Osteoblast (primary cell): ENCODE data around the gene ZMYND19. TPM values are rescaled to one million over a fixed set of nuclear protein-coding genes. Genes with fewer than 3 reads are reported as not detected.
"Not testable (repeated sequence)": the region's sequence is repeated elsewhere in the genome, so short reads cannot be mapped to it uniquely, and the experiment has no call there.

Experiments
- DNase-seq: peaks from one replicate; pipeline ENCODE4 v3.0.0; 2011; ENCODE audit warnings: low spot score, mixed read lengths; ENCODE audit not compliant: insufficient read length; ENCODE audit errors: missing footprints
- H2AFZ ChIP-seq: 2 replicates; pipeline ENCODE4 v1.6.0; 2011; ENCODE audit warnings: mild to moderate bottlenecking, low read length
- H3K27ac ChIP-seq: 2 replicates; pipeline ENCODE4 v1.5.1; 2011; ENCODE audit warnings: mild to moderate bottlenecking, low read depth, low read length, moderate library complexity
- H3K27me3 ChIP-seq: 2 replicates; pipeline ENCODE4 v1.6.0; 2012; ENCODE audit warnings: mild to moderate bottlenecking, control low read depth, inconsistent platforms, low read length, moderate library complexity; ENCODE audit not compliant: insufficient read depth
- H3K36me3 ChIP-seq: 2 replicates; pipeline ENCODE4 v1.5.1; 2011; ENCODE audit warnings: mild to moderate bottlenecking, low read length, control low read depth, moderate library complexity; ENCODE audit not compliant: insufficient read depth
- H3K4me1 ChIP-seq: 2 replicates; pipeline ENCODE4 v1.5.1; 2011; ENCODE audit warnings: mild to moderate bottlenecking, low read length, control low read depth, moderate library complexity; ENCODE audit not compliant: insufficient read depth
- H3K4me2 ChIP-seq: 2 replicates; pipeline ENCODE4 v1.6.0; 2011; ENCODE audit warnings: mild to moderate bottlenecking, low read length; ENCODE audit not compliant: insufficient read depth
- H3K4me3 ChIP-seq: fragments of 200-600 bp; sonication (generic); 3 replicates; pipeline ENCODE4 v1.5.1; 2012; ENCODE audit warnings: mild to moderate bottlenecking, low read length, inconsistent platforms; ENCODE audit not compliant: insufficient read depth
- H3K79me2 ChIP-seq: 2 replicates; pipeline ENCODE4 v1.6.0; 2012; ENCODE audit warnings: mild to moderate bottlenecking, low read length, control low read depth, inconsistent platforms; ENCODE audit not compliant: insufficient read depth
- H3K9me3 ChIP-seq: 2 replicates; pipeline ENCODE4 v1.5.1; 2011; ENCODE audit warnings: low read depth, low read length, control low read depth
- H4K20me1 ChIP-seq: 2 replicates; pipeline ENCODE4 v1.6.0; 2012; ENCODE audit warnings: mild to moderate bottlenecking, low read length, control low read depth; ENCODE audit not compliant: insufficient read depth
- small RNA-seq: library from RNA; depleted of rRNA; stranded (forward); fragments of <200 nt; gene quantifications from one replicate; pipeline ENCODE3, GENCODE V24; 2012
- total RNA-seq: library from RNA; depleted of rRNA; stranded (reverse); fragments of >200 nt; gene quantifications from 2 replicates; pipeline ENCODE4 v1.2.3, GENCODE V29; 2012
- TF ChIP-seq, protein P1 (sequence below): IDR thresholded peaks from 2 replicates; pipeline ENCODE4 v1.5.1; 2011; ENCODE audit warnings: mild to moderate bottlenecking, low read depth, low read length, moderate library complexity; ENCODE audit errors: extremely low read depth

The ZMYND19 gene
- total RNA-seq, 1 donor = 10.5 TPM

- Histone ChIP-seq H4K20me1 (no peaks in the 10 kb centered on the region), H3K27me3 (no peaks in the 10 kb centered on the region), H3K4me3 (peak overlapping the region; percentile 45), H3K4me2 (peak overlapping the region; percentile 76), H3K9me3 (no peaks in the 10 kb centered on the region), H3K27ac (no peak overlapping the region), H3K4me1 (peaks cover 9% of the 10 kb centered on the region), H2AFZ (peak overlapping the region; percentile 69), H3K79me2 (no peaks in the 10 kb centered on the region), H3K36me3 (no peaks in the 10 kb centered on the region)
- TF ChIP-seq, protein P1, sequence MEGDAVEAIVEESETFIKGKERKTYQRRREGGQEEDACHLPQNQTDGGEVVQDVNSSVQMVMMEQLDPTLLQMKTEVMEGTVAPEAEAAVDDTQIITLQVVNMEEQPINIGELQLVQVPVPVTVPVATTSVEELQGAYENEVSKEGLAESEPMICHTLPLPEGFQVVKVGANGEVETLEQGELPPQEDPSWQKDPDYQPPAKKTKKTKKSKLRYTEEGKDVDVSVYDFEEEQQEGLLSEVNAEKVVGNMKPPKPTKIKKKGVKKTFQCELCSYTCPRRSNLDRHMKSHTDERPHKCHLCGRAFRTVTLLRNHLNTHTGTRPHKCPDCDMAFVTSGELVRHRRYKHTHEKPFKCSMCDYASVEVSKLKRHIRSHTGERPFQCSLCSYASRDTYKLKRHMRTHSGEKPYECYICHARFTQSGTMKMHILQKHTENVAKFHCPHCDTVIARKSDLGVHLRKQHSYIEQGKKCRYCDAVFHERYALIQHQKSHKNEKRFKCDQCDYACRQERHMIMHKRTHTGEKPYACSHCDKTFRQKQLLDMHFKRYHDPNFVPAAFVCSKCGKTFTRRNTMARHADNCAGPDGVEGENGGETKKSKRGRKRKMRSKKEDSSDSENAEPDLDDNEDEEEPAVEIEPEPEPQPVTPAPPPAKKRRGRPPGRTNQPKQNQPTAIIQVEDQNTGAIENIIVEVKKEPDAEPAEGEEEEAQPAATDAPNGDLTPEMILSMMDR = peak; percentile 77
- DNase-seq = peak; percentile 93
These were observed 55.8 kb downstream of the ZMYND19 start for GRCh38 chr9:137534256-137535119.

- H2AFZ ChIP-seq, H3K27ac ChIP-seq, H3K9me3 ChIP-seq, H4K20me1 ChIP-seq, H3K27me3 ChIP-seq, DNase-seq, H3K4me1 ChIP-seq, H3K4me3 ChIP-seq, H3K4me2 ChIP-seq, H3K79me2 ChIP-seq, H3K36me3 ChIP-seq: not testable (repeated sequence)
These were observed 57.3 kb downstream of the ZMYND19 start for GRCh38 chr9:137532891-137533468.

Small RNA genes lying within 50 kb of the gene (small RNA-seq; reads per million reads assigned to genes)
- gene RF00017 = not detected

Other genes with a start within 250 kb of the ZMYND19 start
- gene EXD3, start 167.3 kb downstream of the ZMYND19 start, total RNA-seq = 7.6 and 10.0 TPM in 2 replicates
- gene NOXA1, start 167.1 kb downstream of the ZMYND19 start, total RNA-seq = 0.36 and 0.88 TPM in 2 replicates
- not detected in 2 replicates for gene ENTPD8, start 149.2 kb downstream of the ZMYND19 start, total RNA-seq
- gene NSMF, start 131.2 kb downstream of the ZMYND19 start, total RNA-seq = 19.2 and 22.4 TPM in 2 replicates
- 1.8 and 2.7 TPM in 2 replicates for gene PNPLA7, start 40.1 kb downstream of the ZMYND19 start, total RNA-seq
- gene MRPL41, start 38.6 kb downstream of the ZMYND19 start, total RNA-seq = 26.2 and 30.4 TPM in 2 replicates
- gene DPH7, start 11.6 kb downstream of the ZMYND19 start, total RNA-seq = 20.3 and 26.2 TPM in 2 replicates
- gene ARRDC1, start 15.2 kb upstream of the ZMYND19 start, total RNA-seq = 11.9 and 15.0 TPM in 2 replicates
- 38.0 and 46.3 TPM in 2 replicates for gene EHMT1, start 28.5 kb upstream of the ZMYND19 start, total RNA-seq